ENCODE measurements around the gene CDH26. TPM values are rescaled to one million over a fixed set of nuclear protein-coding genes. Genes with fewer than 3 reads are reported as not detected.
"Not testable (repeated sequence)": the region's sequence is repeated elsewhere in the genome, so short reads cannot be mapped to it uniquely, and the experiment has no call there.

CDH26 gene
- total and polyA plus RNA-seq, 2 donors (not counting 3 experiments of a cell fraction or from before 2014, with no cell fraction given), result 0.01 TPM; not detected in 1

DNA sequence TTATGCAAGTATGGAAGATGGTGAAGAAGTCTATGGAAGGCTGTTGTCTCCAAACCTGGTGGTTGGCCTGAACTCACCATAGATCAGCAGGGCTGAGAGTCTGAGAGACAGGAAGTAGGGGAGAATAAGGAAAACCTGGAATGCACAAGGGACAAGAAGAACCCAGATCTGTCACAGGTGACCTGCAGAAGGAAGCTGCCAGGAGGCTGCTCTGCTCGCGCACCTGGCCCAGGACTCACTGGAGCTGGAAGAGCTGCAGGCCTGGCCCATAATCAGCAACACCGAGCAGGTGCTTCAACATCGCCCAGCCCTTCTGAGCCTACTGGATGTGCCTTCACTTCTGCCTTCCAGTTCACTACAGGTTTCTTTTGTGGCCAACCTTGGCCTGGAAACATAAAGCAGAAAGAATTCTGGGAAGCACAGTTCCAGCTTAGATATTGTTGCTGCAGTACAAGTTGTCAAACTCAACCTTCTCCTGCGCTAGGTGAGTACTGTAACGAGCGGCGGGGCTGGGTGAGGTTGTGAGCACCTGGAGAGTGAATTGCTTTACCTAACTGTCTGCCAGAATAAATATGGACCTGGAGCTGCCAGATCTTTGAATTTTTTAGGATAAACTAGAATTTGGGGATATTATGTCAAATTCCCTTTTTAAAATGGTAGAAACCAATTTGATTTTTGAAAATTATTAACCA is 82.4 kb downstream of the CDH26 start:
- no TSS peak for BruUV-seq (replicated peaks)
- DNase-seq (ENCODE audit: low read depth, low spot score), result no peak
- Histone ChIP-seq H3K9me3 (replicated peaks; ENCODE audit: control insufficient read depth, insufficient read depth, low read length) (no peaks in the 10 kb centered on the region), H3K9me1 (replicated peaks; ENCODE audit: control insufficient read depth, extremely low read depth, insufficient read depth, low read length) (no peaks in the 10 kb centered on the region), H3K4me1 (ENCODE audit: control insufficient read depth, extremely low read depth, insufficient read depth, low read length) (no peaks in the 10 kb centered on the region), H3K36me3 (ENCODE audit: control insufficient read depth in 2 of 2, extremely low read depth in 1 of 2, insufficient read depth in 2 of 2, low read length in 2 of 2) (no peaks in the 10 kb centered on the region), H3K4me3 (replicated peaks in 1 of 3; ENCODE audit: insufficient read depth in 1 of 3, low read depth in 1 of 3, low read length in 3 of 3) (no peak overlapping the region), H3K79me2 (ENCODE audit: control insufficient read depth, insufficient read depth, low read length) (no peaks in the 10 kb centered on the region), H3K9ac (replicated peaks; ENCODE audit: extremely low read depth, insufficient read depth, low read length) (no peak overlapping the region), H4K20me1 (replicated peaks; ENCODE audit: control insufficient read depth, extremely low read depth, insufficient read depth, low read length) (no peaks in the 10 kb centered on the region), H3K27ac (ENCODE audit: insufficient read depth, low read depth, low read length) (no peak overlapping the region), H3K27me3 (ENCODE audit: control insufficient read depth in 2 of 2, insufficient read depth in 2 of 2, low read length in 2 of 2) (no peaks in the 10 kb centered on the region), H3K4me2 (ENCODE audit: insufficient read depth, low read length) (no peak overlapping the region), H2AFZ (ENCODE audit: low read depth, low read length) (no peak overlapping the region)
- intact Hi-C loops (cut with micrococcal nuclease), result no loop called here
- no peak for TF ChIP-seq POLR2A (IDR thresholded peaks at IDR 0.05; ENCODE audit: low read depth, low read length)
- TF ChIP-seq JUN (IDR thresholded peaks at IDR 0.05; ENCODE audit: borderline replicate concordance, insufficient read depth, insufficient read length, low read depth), result no peak
- no peak for TF ChIP-seq MAX (IDR thresholded peaks at IDR 0.05; ENCODE audit: insufficient read depth, insufficient read length)
- TF ChIP-seq GATA2 (IDR thresholded peaks at IDR 0.05; ENCODE audit: insufficient read depth, insufficient read length, low read depth, low read length), result no peak
- no peak for TF ChIP-seq POLR2AphosphoS5 (IDR thresholded peaks at IDR 0.05; ENCODE audit: insufficient read depth, low read depth, low read length)
- TF ChIP-seq CTCF (IDR thresholded peaks at IDR 0.05; ENCODE audit: extremely low read depth in 1 of 2, insufficient read depth in 1 of 2, low read depth in 1 of 2, low read length in 2 of 2), result no peak
- no peak for TF ChIP-seq EZH2 (IDR thresholded peaks at IDR 0.05; ENCODE audit: borderline replicate concordance, low read depth, low read length, severe bottlenecking)
- no peak for TF ChIP-seq FOS (IDR thresholded peaks at IDR 0.05; ENCODE audit: borderline replicate concordance, insufficient read depth, low read length)
- TF ChIP-seq MYC (IDR thresholded peaks at IDR 0.05; ENCODE audit: low read depth, low read length), result no peak
- dilution Hi-C loops (cut with MboI; ENCODE audit: extremely low pct_ligation_motif_present, low sequenced_read_pairs), result no loop called here
- ChIA-PET POLR2A (no interaction called here), CTCF (no interaction called here)
- no peak for FAIRE-seq

- H2AFZ ChIP-seq (ENCODE audit: low read depth, low read length); CTCF ChIA-PET; H3K9me3 ChIP-seq (replicated peaks; ENCODE audit: control insufficient read depth, insufficient read depth, low read length); H3K4me1 ChIP-seq (ENCODE audit: control insufficient read depth, extremely low read depth, insufficient read depth, low read length); H3K9ac ChIP-seq (replicated peaks; ENCODE audit: extremely low read depth, insufficient read depth, low read length); intact Hi-C loops (cut with micrococcal nuclease); POLR2A ChIA-PET; dilution Hi-C loops (cut with MboI; ENCODE audit: extremely low pct_ligation_motif_present, low sequenced_read_pairs); H3K4me2 ChIP-seq (ENCODE audit: insufficient read depth, low read length); H4K20me1 ChIP-seq (replicated peaks; ENCODE audit: control insufficient read depth, extremely low read depth, insufficient read depth, low read length); BruUV-seq (replicated peaks); H3K36me3 ChIP-seq (ENCODE audit: control insufficient read depth in 2 of 2, extremely low read depth in 1 of 2, insufficient read depth in 2 of 2, low read length in 2 of 2); H3K9me1 ChIP-seq (replicated peaks; ENCODE audit: control insufficient read depth, extremely low read depth, insufficient read depth, low read length); H3K79me2 ChIP-seq (ENCODE audit: control insufficient read depth, insufficient read depth, low read length); H3K4me3 ChIP-seq (replicated peaks in 1 of 3; ENCODE audit: insufficient read depth in 1 of 3, low read depth in 1 of 3, low read length in 3 of 3); DNase-seq (ENCODE audit: low read depth, low spot score); H3K27ac ChIP-seq (ENCODE audit: insufficient read depth, low read depth, low read length); FAIRE-seq; H3K27me3 ChIP-seq (ENCODE audit: control insufficient read depth in 2 of 2, insufficient read depth in 2 of 2, low read length in 2 of 2): not testable (repeated sequence)
These were observed 83.4 kb downstream of the CDH26 start for GRCh38 chr20:60041436-60042165.

Measured in endothelial cell of umbilical vein (primary cell).